Suprapubic skin (tissue), 4 donors: ENCODE results near the gene KCNH6. TPM values are rescaled to one million over a fixed set of nuclear protein-coding genes. Genes with fewer than 3 reads are reported as not detected.

Experiments
- DNase-seq, 2 donors: peaks; one replicate each; pipeline ENCODE4 v3.0.0-alpha.2; 2019; ENCODE audit warnings: low spot score in 2 of 2
- H3K27ac ChIP-seq: fragments of 200-600 bp; sonication (generic); one replicate; pipeline ENCODE4 v1.5.1; 2019
- H3K27me3 ChIP-seq: fragments of 200-600 bp; sonication (generic); one replicate; pipeline ENCODE4 v1.5.1; 2019
- H3K36me3 ChIP-seq: fragments of 200-600 bp; sonication (generic); one replicate; pipeline ENCODE4 v1.5.1; 2019
- H3K4me1 ChIP-seq: fragments of 200-600 bp; sonication (generic); one replicate; pipeline ENCODE4 v1.5.1; 2019
- H3K4me3 ChIP-seq: fragments of 200-600 bp; sonication (generic); one replicate; pipeline ENCODE4 v1.5.1; 2019; ENCODE audit warnings: mild to moderate bottlenecking
- H3K9me3 ChIP-seq: fragments of 200-600 bp; sonication (generic); one replicate; pipeline ENCODE4 v1.5.1; 2019
- CTCF ChIP-seq, 2 donors: fragments of 200-600 bp in 1 of 2; fragments of 450-650 bp in 1 of 2; sonication (generic) in 1 of 2; IDR thresholded peaks; one replicate each; pipeline ENCODE4 v1.5.1; 2016 to 2019; ENCODE audit warnings: antibody characterized with exemption in 2 of 2, mild to moderate bottlenecking in 1 of 2, moderate library complexity in 1 of 2
- EP300 ChIP-seq: sonication (generic); formaldehyde crosslinking; IDR thresholded peaks from one replicate; pipeline ENCODE4 v1.6.1; 2017; ENCODE audit warnings: antibody characterized with exemption
- POLR2A ChIP-seq, 2 donors: fragments of 450-650 bp; IDR thresholded peaks; one replicate each; pipeline ENCODE4 v1.6.1; 2017; ENCODE audit warnings: antibody characterized with exemption in 2 of 2, mild to moderate bottlenecking in 2 of 2, moderate library complexity in 2 of 2
- POLR2AphosphoS5 ChIP-seq, 3 donors: sonication (generic); formaldehyde crosslinking; IDR thresholded peaks; one replicate each; pipeline ENCODE4 v1.6.1; 2017; ENCODE audit warnings: antibody characterized with exemption in 3 of 3
- WGBS: methylation state at CpG from one replicate; pipeline ENCODE4 v1.1.5; 2018; 5-methylcytosine and 5-hydroxymethylcytosine counted together
- total RNA-seq, 4 donors: library from RNA; depleted of rRNA; stranded (reverse); fragments of >200 nt; gene quantifications; one replicate each; pipeline ENCODE4 v1.1.0, GENCODE V29; 2016

Gene KCNH6
- total RNA-seq, 4 donors from 2014 or later = not detected

- 74% methylated on average over 8 of the region's 17 CpGs for WGBS
- peaks cover 33% of the 10 kb centered on the region for H3K4me1 ChIP-seq
- no peaks in the 10 kb centered on the region for H3K9me3 ChIP-seq
- peaks cover 22% of the 10 kb centered on the region for H3K27me3 ChIP-seq
- TF ChIP-seq CTCF (IDR thresholded peaks at IDR 0.05) = no peak
- no peak for TF ChIP-seq POLR2AphosphoS5 (IDR thresholded peaks at IDR 0.05)
- no peak for TF ChIP-seq EP300
- no peak for TF ChIP-seq POLR2A (IDR thresholded peaks at IDR 0.05)
- peak in 1 of 2 donors; percentile 49 for DNase-seq
- H3K36me3 ChIP-seq = peaks cover 4% of the 10 kb centered on the region
- H3K4me3 ChIP-seq = no peak overlapping the region
- H3K27ac ChIP-seq = no peak overlapping the region
These were observed 43.5 kb upstream of the KCNH6 start for GRCh38 chr17:63479495-63480184.

- 88% methylated on average over 17 of the region's 21 CpGs for WGBS
- no peak for TF ChIP-seq POLR2A (IDR thresholded peaks at IDR 0.05)
- TF ChIP-seq EP300 = no peak
- DNase-seq = no peak
- no peak overlapping the region for H3K27ac ChIP-seq
- no peaks in the 10 kb centered on the region for H3K9me3 ChIP-seq
- no peak overlapping the region for H3K4me3 ChIP-seq
- H3K36me3 ChIP-seq = peaks cover 4% of the 10 kb centered on the region
- peaks cover 33% of the 10 kb centered on the region for H3K4me1 ChIP-seq
- H3K27me3 ChIP-seq = peaks cover 22% of the 10 kb centered on the region
These were observed 42.9 kb upstream of the KCNH6 start for GRCh38 chr17:63480192-63480784.

- H3K27me3 ChIP-seq = peaks cover 18% of the 10 kb centered on the region
- 60% methylated on average over 8 of the region's 11 CpGs for WGBS
These were observed 42.2 kb upstream of the KCNH6 start for GRCh38 chr17:63480826-63481487.

GRCh38 chr17:63481488-63481870, 41.7 kb upstream of the KCNH6 start:
- Histone ChIP-seq H3K36me3 (peaks cover 4% of the 10 kb centered on the region), H3K27ac (no peak overlapping the region), H3K9me3 (no peaks in the 10 kb centered on the region), H3K4me3 (no peak overlapping the region), H3K27me3 (peaks cover 15% of the 10 kb centered on the region), H3K4me1 (peaks cover 27% of the 10 kb centered on the region)
- whole genome bisulfite sequencing = 71% methylated on average over 4 of the region's 16 CpGs
- no peak for TF ChIP-seq EP300
- TF ChIP-seq POLR2A (IDR thresholded peaks at IDR 0.05) = no peak
- TF ChIP-seq CTCF (IDR thresholded peaks at IDR 0.05) = no peak
- no peak for TF ChIP-seq POLR2AphosphoS5 (IDR thresholded peaks at IDR 0.05)
- no peak for DNase-seq

More at GRCh38 chr17:63480826-63481487, 42.2 kb upstream of the KCNH6 start:
- Histone ChIP-seq H3K36me3 (peaks cover 4% of the 10 kb centered on the region), H3K27ac (no peak overlapping the region), H3K9me3 (no peaks in the 10 kb centered on the region), H3K4me1 (peaks cover 32% of the 10 kb centered on the region), H3K4me3 (no peak overlapping the region)
- TF ChIP-seq POLR2A (IDR thresholded peaks at IDR 0.05) (no peak), POLR2AphosphoS5 (IDR thresholded peaks at IDR 0.05) (no peak), CTCF (IDR thresholded peaks at IDR 0.05) (no peak), EP300 (no peak)
- no peak for DNase-seq

GRCh38 chr17:63482509-63482908, 40.6 kb upstream of the KCNH6 start:
- Histone ChIP-seq H3K27me3 (peaks cover 7% of the 10 kb centered on the region), H3K27ac (no peak overlapping the region), H3K36me3 (peaks cover 4% of the 10 kb centered on the region), H3K4me1 (peaks cover 16% of the 10 kb centered on the region), H3K9me3 (no peaks in the 10 kb centered on the region), H3K4me3 (no peak overlapping the region)
- no peak for TF ChIP-seq EP300
- TF ChIP-seq POLR2AphosphoS5 (IDR thresholded peaks at IDR 0.05) = no peak
- TF ChIP-seq POLR2A (IDR thresholded peaks at IDR 0.05) = no peak
- no peak for TF ChIP-seq CTCF (IDR thresholded peaks at IDR 0.05)
- WGBS = 92% methylated on average over 13 of the region's 16 CpGs
- peak in 1 of 2 donors; percentile 39 for DNase-seq
